Measurements from ENCODE around the gene FAM117A.

GRCh38 chr17:49779739-49780231, 15.9 kb upstream of the FAM117A start:
- TF ChIP-seq POLR2A (IDR thresholded peaks at IDR 0.05), result no peak
- no peak for TF ChIP-seq CTCF (IDR thresholded peaks at IDR 0.05)

All from lower leg skin (tissue), 3 donors.